ENCODE results near the gene CDC34. TPM values are rescaled to one million over a fixed set of nuclear protein-coding genes. Genes with fewer than 3 reads are reported as not detected.

Gene CDC34
- total RNA-seq, 1 experiment from 2014 or later: 129 TPM

DNA sequence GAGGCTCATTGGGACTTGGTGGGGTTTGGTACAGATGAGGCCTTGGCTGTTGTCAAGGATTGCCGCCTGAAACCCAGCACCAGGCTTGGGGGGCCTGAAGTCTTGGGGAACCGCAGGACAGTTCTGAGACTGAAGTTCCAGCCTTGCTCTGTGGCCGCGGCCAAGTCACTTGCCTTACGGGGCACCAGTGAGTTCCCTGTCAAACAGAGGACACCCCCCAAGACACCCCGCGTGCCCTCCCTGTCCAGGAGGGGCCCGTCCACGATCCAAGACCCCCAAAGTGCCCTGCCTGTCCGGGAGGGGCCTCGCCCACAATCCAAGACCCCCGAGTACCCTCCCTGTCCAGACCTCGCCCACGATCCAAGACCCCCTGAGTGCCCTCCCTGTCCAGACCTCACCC, 2.5 kb downstream of the CDC34 start:
- no peak for ATAC-seq

DNA sequence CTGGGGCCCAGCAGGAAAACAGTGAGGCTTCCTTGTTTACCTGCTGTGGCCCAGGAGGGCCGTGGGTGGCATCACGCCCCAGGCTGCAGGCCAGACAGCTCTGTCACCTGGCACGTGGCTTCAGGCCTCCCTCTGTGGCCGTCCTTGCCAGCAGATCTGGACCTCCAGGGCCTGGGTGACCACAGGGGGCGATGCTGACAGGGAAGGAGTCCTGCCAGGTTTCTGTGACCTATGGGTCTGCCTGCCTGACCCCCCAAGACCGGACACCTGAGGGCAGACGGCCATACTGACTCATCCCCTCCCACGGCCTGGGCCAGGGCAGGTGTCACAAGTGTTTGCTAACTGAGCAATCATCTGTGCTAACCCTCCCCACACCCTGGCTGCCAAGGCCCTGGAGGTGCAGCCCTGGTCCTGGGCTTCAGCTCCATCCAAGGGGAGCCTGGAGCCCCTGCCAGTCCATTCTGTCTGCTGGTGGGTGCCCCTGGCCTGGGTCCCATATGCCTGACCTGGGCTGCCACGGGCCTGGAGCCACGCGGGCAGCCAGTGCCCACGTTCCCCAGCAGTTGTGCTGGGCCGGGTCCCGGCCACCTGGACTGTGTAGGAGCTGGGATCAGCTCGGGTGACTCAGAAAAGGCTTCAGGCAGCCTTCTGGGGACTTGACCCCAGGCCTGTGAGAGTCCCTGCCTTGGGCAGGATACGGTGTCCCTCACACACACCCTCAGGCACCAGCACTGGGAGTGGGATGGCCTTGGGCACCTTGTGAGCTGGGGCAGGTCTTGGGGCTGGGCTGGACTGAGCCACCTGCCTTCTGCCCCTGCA, 3.7 kb downstream of the CDC34 start:
- Mint-ChIP-seq H3K4me3 (no peak overlapping the region), H3K9me3 (no peaks in the 10 kb centered on the region), H3K27ac (peak overlapping the region; percentile 74; the same call in 1 of the 2 replicates), H3K27me3 (ENCODE audit: low read depth) (no peaks in the 10 kb centered on the region), H3K4me1 (peaks cover 8% of the 10 kb centered on the region), H3K36me3 (peaks cover 11% of the 10 kb centered on the region)
- CTCF ChIA-PET: no interaction called here
- ATAC-seq: no peak
- no peak for DNase-seq (ENCODE audit: low spot score)
- POLR2A ChIA-PET: no interaction called here
- TF ChIP-seq NFE2L1 (CRISPR knock-in tag; IDR thresholded peaks at IDR 0.05) (no peak), ELF4 (CRISPR knock-in tag; IDR thresholded peaks at IDR 0.05; ENCODE audit: low read depth) (no peak), ZNF138 (CRISPR knock-in tag; conservative IDR thresholded peaks at IDR 0.05) (no peak), ZNF423 (CRISPR knock-in tag; IDR thresholded peaks at IDR 0.05) (no peak), NR1H2 (CRISPR knock-in tag; IDR thresholded peaks at IDR 0.05) (no peak), TEAD4 (CRISPR knock-in tag; IDR thresholded peaks at IDR 0.05) (no peak), E2F4 (CRISPR knock-in tag; IDR thresholded peaks at IDR 0.05; ENCODE audit: borderline replicate concordance, low read depth) (no peak), FOXJ3 (CRISPR knock-in tag; IDR thresholded peaks at IDR 0.05; ENCODE audit: borderline replicate concordance) (no peak), ZBTB21 (CRISPR knock-in tag; IDR thresholded peaks at IDR 0.05; ENCODE audit: borderline replicate concordance) (no peak), ZNF532 (CRISPR knock-in tag; IDR thresholded peaks at IDR 0.05; ENCODE audit: borderline replicate concordance) (no peak), NR3C1 (CRISPR knock-in tag; conservative IDR thresholded peaks at IDR 0.05; ENCODE audit: low read depth) (no peak), FOXP1 (CRISPR knock-in tag; IDR thresholded peaks at IDR 0.05; ENCODE audit: borderline replicate concordance) (no peak), IRF2 (CRISPR knock-in tag; IDR thresholded peaks at IDR 0.05; ENCODE audit: borderline replicate concordance, low read depth) (no peak), ZNF219 (CRISPR knock-in tag; IDR thresholded peaks at IDR 0.05; ENCODE audit: borderline replicate concordance) (no peak)
- TF ChIP-seq, protein P1, sequence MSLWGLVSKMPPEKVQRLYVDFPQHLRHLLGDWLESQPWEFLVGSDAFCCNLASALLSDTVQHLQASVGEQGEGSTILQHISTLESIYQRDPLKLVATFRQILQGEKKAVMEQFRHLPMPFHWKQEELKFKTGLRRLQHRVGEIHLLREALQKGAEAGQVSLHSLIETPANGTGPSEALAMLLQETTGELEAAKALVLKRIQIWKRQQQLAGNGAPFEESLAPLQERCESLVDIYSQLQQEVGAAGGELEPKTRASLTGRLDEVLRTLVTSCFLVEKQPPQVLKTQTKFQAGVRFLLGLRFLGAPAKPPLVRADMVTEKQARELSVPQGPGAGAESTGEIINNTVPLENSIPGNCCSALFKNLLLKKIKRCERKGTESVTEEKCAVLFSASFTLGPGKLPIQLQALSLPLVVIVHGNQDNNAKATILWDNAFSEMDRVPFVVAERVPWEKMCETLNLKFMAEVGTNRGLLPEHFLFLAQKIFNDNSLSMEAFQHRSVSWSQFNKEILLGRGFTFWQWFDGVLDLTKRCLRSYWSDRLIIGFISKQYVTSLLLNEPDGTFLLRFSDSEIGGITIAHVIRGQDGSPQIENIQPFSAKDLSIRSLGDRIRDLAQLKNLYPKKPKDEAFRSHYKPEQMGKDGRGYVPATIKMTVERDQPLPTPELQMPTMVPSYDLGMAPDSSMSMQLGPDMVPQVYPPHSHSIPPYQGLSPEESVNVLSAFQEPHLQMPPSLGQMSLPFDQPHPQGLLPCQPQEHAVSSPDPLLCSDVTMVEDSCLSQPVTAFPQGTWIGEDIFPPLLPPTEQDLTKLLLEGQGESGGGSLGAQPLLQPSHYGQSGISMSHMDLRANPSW (CRISPR knock-in tag; conservative IDR thresholded peaks at IDR 0.05; ENCODE audit: low read depth): no peak

More for the DNA sequence above, 2.5 kb downstream of the CDC34 start:
- H3K4me3 Mint-ChIP-seq: peak overlapping the region; percentile 79
- H3K36me3 Mint-ChIP-seq: peaks cover 11% of the 10 kb centered on the region
- H3K9me3 Mint-ChIP-seq: no peaks in the 10 kb centered on the region
- ChIA-PET POLR2A (no interaction called here), CTCF (interaction anchor here (6.5 kb wide), 1 partner anchor 24 kb away, joined by 82 read pairs; no protein-coding TSS in a partner anchor)
- TF ChIP-seq ZBTB43 (CRISPR knock-in tag; IDR thresholded peaks at IDR 0.05) (no peak), NFATC4 (CRISPR knock-in tag; IDR thresholded peaks at IDR 0.05) (no peak), IRF1 (CRISPR knock-in tag; IDR thresholded peaks at IDR 0.05) (no peak), E2F5 (CRISPR knock-in tag; IDR thresholded peaks at IDR 0.05) (no peak)
- DNase-seq (ENCODE audit: low spot score): no peak
- H3K4me1 Mint-ChIP-seq: peaks cover 8% of the 10 kb centered on the region
- H3K27me3 Mint-ChIP-seq (ENCODE audit: low read depth): no peaks in the 10 kb centered on the region
- no peak overlapping the region for H3K27ac Mint-ChIP-seq
